ENCODE data around the gene EVI5.

DNA sequence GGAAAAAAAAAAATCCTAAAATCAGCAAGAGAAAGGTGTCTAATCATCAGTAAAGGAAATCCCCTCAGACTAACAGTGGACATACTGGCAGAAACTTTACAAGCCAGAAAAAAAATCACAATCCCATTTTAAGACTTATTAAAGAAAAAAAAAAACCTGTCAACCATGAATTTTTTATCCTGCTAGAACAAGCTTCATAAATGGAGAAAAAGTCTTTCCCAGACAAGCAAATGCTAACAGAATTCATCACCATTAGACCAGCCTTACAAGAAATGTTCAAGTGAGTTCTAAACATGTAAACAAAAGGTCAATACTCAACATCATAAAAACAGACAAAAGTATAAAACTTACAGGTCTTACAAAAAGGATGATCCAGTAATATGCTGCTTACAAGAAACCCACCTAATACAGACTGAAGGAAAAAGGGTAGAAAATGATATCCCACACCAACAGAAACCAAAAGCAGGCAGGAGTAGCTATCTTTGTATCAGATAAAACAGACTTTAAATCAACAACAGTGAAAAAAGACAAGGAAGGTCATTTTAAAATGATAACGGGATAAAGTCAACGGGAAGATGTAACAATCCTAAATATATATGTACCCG, 129.6 kb downstream of the EVI5 start:
- TF ChIP-seq, protein P1, sequence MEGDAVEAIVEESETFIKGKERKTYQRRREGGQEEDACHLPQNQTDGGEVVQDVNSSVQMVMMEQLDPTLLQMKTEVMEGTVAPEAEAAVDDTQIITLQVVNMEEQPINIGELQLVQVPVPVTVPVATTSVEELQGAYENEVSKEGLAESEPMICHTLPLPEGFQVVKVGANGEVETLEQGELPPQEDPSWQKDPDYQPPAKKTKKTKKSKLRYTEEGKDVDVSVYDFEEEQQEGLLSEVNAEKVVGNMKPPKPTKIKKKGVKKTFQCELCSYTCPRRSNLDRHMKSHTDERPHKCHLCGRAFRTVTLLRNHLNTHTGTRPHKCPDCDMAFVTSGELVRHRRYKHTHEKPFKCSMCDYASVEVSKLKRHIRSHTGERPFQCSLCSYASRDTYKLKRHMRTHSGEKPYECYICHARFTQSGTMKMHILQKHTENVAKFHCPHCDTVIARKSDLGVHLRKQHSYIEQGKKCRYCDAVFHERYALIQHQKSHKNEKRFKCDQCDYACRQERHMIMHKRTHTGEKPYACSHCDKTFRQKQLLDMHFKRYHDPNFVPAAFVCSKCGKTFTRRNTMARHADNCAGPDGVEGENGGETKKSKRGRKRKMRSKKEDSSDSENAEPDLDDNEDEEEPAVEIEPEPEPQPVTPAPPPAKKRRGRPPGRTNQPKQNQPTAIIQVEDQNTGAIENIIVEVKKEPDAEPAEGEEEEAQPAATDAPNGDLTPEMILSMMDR (conservative IDR thresholded peaks at IDR 0.05; ENCODE audit: low read depth, low read length), result no peak
- TF ChIP-seq EZH2 (IDR thresholded peaks at IDR 0.05; ENCODE audit: borderline replicate concordance, low read depth, low read length, poor library complexity, severe bottlenecking), result no peak
